Pancreas (tissue), 10 donors: ENCODE measurements around the gene ZNF212. TPM values are rescaled to one million over a fixed set of nuclear protein-coding genes. Genes with fewer than 3 reads are reported as not detected.

ENCODE experiments used
- ATAC-seq, 4 donors: fragments of 200-7000 bp; cut with Tn5 transposase; one replicate each; pipeline versions ENCODE4 v1.8.0 to v1.9.1; 2020; ENCODE audit warnings: mild to moderate bottlenecking in 4 of 4, moderate library complexity in 4 of 4
- DNase-seq, 6 donors: peaks; one replicate each; pipeline ENCODE4 v3.0.0-alpha.2; 2020
- FAIRE-seq: peaks from 2 replicates; lab custom pipeline; 2012; peaks lifted over from hg19 to GRCh38; lab: Jason Lieb, UNC
- H3K27ac ChIP-seq, 4 donors: fragments of 200-600 bp; sonication (generic); 1 replicate in 3 of 4; 2 replicates in 1 of 4; pipeline versions ENCODE4 v1.5.0 to v1.8.0; 2020
- H3K27me3 ChIP-seq, 4 donors: fragments of 200-600 bp; one replicate each; pipeline ENCODE4 v1.8.0; 2021
- H3K36me3 ChIP-seq, 3 donors: fragments of 200-600 bp; sonication (generic) in 1 of 3; one replicate each; pipeline versions ENCODE4 v1.5.0 to v1.8.0; 2020 to 2021
- H3K4me1 ChIP-seq, 3 donors: fragments of 200-600 bp; one replicate each; pipeline ENCODE4 v1.8.0; 2021
- H3K4me3 ChIP-seq, 4 donors: fragments of 200-600 bp; sonication (generic) in 2 of 4; one replicate each; pipeline versions ENCODE4 v1.5.0 to v1.8.0; 2020 to 2021
- H3K9me3 ChIP-seq, 4 donors: fragments of 200-600 bp; one replicate each; pipeline ENCODE4 v1.8.0; 2021
- CTCF ChIP-seq, 4 donors: fragments of 200-600 bp; sonication (generic) in 3 of 4; IDR thresholded peaks; one replicate each; pipeline versions ENCODE4 v1.5.0 to v1.8.0; 2021; ENCODE audit warnings: antibody characterized with exemption in 4 of 4
- WGBS, 2 donors: extraction: QIAGEN DNeasy Blood & Tissue Kit; methylation state at CpG; one replicate each; pipeline ENCODE4 v1.1.7; 2013; 5-methylcytosine and 5-hydroxymethylcytosine counted together
- intact Hi-C, 3 donors: fragments of 100-400 bp; cut with DNase I; formaldehyde crosslinking; loops; one replicate each; pipeline versions ENCODE4 v1.11.1 to v1.14.2; 2022
- polyA plus RNA-seq, 2 donors: library from polyadenylated mRNA; stranded (reverse); fragments of 200-250 nt; gene quantifications; one replicate each; pipeline ENCODE4 v1.2.3, GENCODE V29; 2013
- total RNA-seq, 6 donors: library from RNA; stranded (reverse); fragmentation: NEBNext Ultra II Directional in 4 of 6; extraction: Animal tissue kit (Norgen Biotek cat#: 25700) in 4 of 6; gene quantifications; one replicate each; pipeline versions ENCODE4 v1.2.1 to v1.2.4, GENCODE V29; 2021 to 2023
- donor health status: healthy with polysubstance abuse.
- donor health status: DM: no; HTN: no; CAD: no; lungs with moderate emphysema.
- donor health status: DM: no; HTN: no; CAD: no.
- donor health status: control.
- donor health status: control.
- donor health status: Bipolar disorder and iron deficiency.
- donor health status: DM: yes; HTN: yes; CAD: no.
- donor health status: DM: no; HTN: no; CAD: no.
- donor health status: DM: no; HTN: no; CAD: no.
- donor health status: DM: yes; HTN: yes; CAD: no.

The ZNF212 gene
- total and polyA plus RNA-seq, 8 donors: 3.7 to 13.7 (median 5.5) TPM

GRCh38 chr7:149289262-149289661 is 49.8 kb downstream of the ZNF212 start:
- DNase-seq (no peak), FAIRE-seq (no peak), ATAC-seq (no peak)
- intact Hi-C loops: no loop called here
- no peak for TF ChIP-seq CTCF (IDR thresholded peaks at IDR 0.05)
- 93 to 99% methylated on average over 8 of the region's 8 CpGs for WGBS, 2 donors
- H3K27ac ChIP-seq: no peak overlapping the region
- peaks cover 0 to 4% (median 2%) of the 10 kb centered on the region in 3 donors for H3K4me1 ChIP-seq
- no peaks in the 10 kb centered on the region for H3K36me3 ChIP-seq
- no peaks in the 10 kb centered on the region for H3K27me3 ChIP-seq
- H3K4me3 ChIP-seq: no peak overlapping the region
- no peaks in the 10 kb centered on the region for H3K9me3 ChIP-seq

- WGBS, 2 donors: 94 to 96% methylated on average over 4 of the region's 4 CpGs
- DNase-seq (no peak), FAIRE-seq (no peak), ATAC-seq (no peak)
- Histone ChIP-seq H3K9me3 (no peaks in the 10 kb centered on the region), H3K4me3 (no peak overlapping the region), H3K27me3 (no peaks in the 10 kb centered on the region), H3K27ac (no peak overlapping the region), H3K4me1 (peaks cover 0 to 4% (median 2%) of the 10 kb centered on the region in 3 donors), H3K36me3 (peaks cover 0 to 5% (median 0%) of the 10 kb centered on the region in 3 donors)
- intact Hi-C loops: no loop called here
- no peak for TF ChIP-seq CTCF (IDR thresholded peaks at IDR 0.05)
Measured at GRCh38 chr7:149289856-149290255, 50.4 kb downstream of the ZNF212 start.

- Histone ChIP-seq H3K4me1 (peaks cover 0 to 4% (median 2%) of the 10 kb centered on the region in 3 donors), H3K27me3 (no peaks in the 10 kb centered on the region), H3K9me3 (no peaks in the 10 kb centered on the region), H3K27ac (no peak overlapping the region), H3K36me3 (peaks cover 0 to 9% (median 0%) of the 10 kb centered on the region in 3 donors), H3K4me3 (no peak overlapping the region)
- intact Hi-C loops: no loop called here
- no peak for FAIRE-seq
- TF ChIP-seq CTCF (IDR thresholded peaks at IDR 0.05): no peak
- no peak for DNase-seq
- WGBS, 2 donors: 89 to 94% methylated on average over 13 of the region's 13 CpGs
- no peak for ATAC-seq
Measured at GRCh38 chr7:149291036-149291780, 51.8 kb downstream of the ZNF212 start.

GRCh38 chr7:149291781-149292461 is 52.5 kb downstream of the ZNF212 start:
- H3K27me3 ChIP-seq: no peaks in the 10 kb centered on the region
- no peak for DNase-seq
- H3K4me3 ChIP-seq: no peak overlapping the region
- H3K27ac ChIP-seq: no peak overlapping the region
- intact Hi-C loops: no loop called here
- TF ChIP-seq CTCF (IDR thresholded peaks at IDR 0.05): no peak
- ATAC-seq: no peak
- no peaks in the 10 kb centered on the region for H3K9me3 ChIP-seq
- H3K36me3 ChIP-seq: peaks cover 0 to 9% (median 0%) of the 10 kb centered on the region in 3 donors
- no peak for FAIRE-seq
- peaks cover 0 to under 1% (median under 1%) of the 10 kb centered on the region in 3 donors for H3K4me1 ChIP-seq
- 87 to 90% methylated on average over 16 of the region's 16 CpGs for WGBS, 2 donors

GRCh38 chr7:149292462-149292823 is 53.0 kb downstream of the ZNF212 start:
- no peak for ATAC-seq
- 77 to 84% methylated on average over 9 of the region's 9 CpGs for WGBS, 2 donors

More at GRCh38 chr7:149292462-149292823, 53.0 kb downstream of the ZNF212 start:
- no peaks in the 10 kb centered on the region for H3K27me3 ChIP-seq
- DNase-seq: no peak
- H3K9me3 ChIP-seq: no peaks in the 10 kb centered on the region
- no peak overlapping the region for H3K4me3 ChIP-seq
- no peak for FAIRE-seq
- peaks cover 0 to 9% (median 0%) of the 10 kb centered on the region in 3 donors for H3K36me3 ChIP-seq
- H3K4me1 ChIP-seq: no peaks in the 10 kb centered on the region
- no peak overlapping the region for H3K27ac ChIP-seq
- intact Hi-C loops: no loop called here
- no peak for TF ChIP-seq CTCF (IDR thresholded peaks at IDR 0.05)
